Stimulated activated CD8-positive, alpha-beta memory T cell treated with anti-CD3 and anti-CD28 coated beads, Interleukin-7, amount 100 ng/mL, for 1 hour (primary cell): Measurements from ENCODE around the gene RCOR1.

Experiments used
- DNase-seq, 2 donors: peaks; one replicate each; pipeline ENCODE4 v3.0.0-alpha.2; 2020; ENCODE audit warnings: low read depth in 2 of 2

The RCOR1 gene

GRCh38 chr14:102775855-102776760 is 183.7 kb downstream of the RCOR1 start:
- no peak for DNase-seq

GRCh38 chr14:102776761-102777710 is 184.6 kb downstream of the RCOR1 start, which contains the start of gene TRAF3:
Gene TRAF3 (plus strand): TSS chr14:102777449. CDS start chr14:102870202, 92,753 bp downstream.
- peak; percentile 68 to 74 for DNase-seq

DNA sequence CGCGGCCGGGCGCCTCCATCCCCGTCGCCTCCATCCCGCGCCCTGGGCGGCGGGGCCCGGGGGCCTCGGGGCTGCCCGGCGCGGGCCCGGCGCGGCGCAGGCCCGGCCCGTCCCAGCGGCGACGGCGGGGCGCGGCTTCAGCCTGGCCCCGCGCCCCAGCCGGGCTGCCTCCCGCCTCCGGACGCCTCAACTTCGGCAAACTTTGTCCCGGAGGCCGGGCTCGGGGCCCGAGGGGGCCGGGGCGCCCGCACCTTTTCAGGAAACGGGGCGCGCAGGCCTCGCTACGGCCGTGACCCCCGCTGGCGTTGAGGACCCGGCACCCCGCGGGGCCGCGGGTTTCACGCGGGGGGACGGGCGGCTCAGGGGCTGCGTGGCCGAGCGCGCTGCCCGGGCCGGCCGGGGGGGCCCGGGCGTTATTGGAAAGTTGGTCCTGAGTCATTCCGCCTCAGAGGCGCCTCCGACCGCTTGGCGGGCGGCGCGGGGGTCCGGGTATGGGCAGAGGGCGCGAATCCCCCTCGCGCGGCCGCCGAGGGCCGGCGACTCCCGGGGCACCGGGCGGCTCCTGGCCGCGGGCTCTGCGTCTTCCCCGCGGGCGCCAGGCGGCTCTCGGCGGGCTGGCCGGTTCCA is 185.4 kb downstream of the RCOR1 start:
- DNase-seq = no peak

DNA sequence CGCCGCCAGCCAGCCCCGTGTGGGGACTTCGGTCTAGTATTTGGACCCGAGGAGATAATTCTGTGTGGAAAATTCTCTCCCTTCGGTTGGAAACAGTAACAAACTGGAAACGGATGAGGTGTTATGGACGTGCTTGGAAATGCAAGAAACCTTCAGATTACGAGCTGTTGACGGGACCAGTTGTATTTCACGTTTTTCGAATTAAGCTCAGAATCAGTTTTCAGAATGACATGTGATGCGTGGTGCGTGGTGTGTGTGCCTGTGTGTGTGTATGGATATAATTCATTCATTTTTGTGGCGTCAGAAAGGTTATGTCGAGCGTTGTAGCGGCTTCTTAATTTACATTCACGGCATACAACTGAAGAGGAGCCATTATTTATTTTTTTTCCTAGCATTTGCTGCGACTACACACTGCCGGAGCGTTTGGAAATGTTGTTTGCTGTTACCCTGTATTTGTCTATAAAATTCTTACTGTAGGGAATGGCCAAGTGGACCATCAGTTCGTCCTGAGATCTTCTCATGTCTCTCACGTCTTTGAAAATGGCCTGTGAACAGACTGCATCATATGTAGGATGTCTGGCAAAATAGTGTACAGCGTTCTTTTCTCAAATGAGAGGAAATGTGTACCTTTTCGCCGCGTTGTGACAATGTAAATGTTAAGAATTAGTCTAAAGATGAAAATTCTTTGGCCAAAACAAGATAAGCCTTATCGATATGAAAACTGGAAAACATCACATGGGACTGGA is 186.1 kb downstream of the RCOR1 start:
- no peak for DNase-seq

DNA sequence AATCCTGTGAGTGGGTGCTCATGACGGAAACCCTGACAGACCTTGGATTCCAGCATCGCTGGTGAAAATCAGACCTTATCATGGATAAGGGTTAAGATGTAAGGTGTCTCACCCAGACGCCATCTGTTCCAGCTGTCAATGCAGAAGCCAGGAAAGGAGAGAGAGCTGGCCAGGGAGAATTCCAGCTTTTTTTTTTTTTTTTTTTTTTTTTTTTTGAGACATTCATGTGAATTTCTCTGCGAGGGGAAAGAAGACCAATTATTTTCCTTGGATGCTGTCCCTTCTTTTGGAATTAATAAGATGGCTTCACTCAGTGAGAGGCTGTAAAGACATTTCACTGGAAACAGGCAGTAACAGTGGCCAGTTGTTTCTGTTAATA is 186.6 kb downstream of the RCOR1 start:
- DNase-seq = no peak

DNA sequence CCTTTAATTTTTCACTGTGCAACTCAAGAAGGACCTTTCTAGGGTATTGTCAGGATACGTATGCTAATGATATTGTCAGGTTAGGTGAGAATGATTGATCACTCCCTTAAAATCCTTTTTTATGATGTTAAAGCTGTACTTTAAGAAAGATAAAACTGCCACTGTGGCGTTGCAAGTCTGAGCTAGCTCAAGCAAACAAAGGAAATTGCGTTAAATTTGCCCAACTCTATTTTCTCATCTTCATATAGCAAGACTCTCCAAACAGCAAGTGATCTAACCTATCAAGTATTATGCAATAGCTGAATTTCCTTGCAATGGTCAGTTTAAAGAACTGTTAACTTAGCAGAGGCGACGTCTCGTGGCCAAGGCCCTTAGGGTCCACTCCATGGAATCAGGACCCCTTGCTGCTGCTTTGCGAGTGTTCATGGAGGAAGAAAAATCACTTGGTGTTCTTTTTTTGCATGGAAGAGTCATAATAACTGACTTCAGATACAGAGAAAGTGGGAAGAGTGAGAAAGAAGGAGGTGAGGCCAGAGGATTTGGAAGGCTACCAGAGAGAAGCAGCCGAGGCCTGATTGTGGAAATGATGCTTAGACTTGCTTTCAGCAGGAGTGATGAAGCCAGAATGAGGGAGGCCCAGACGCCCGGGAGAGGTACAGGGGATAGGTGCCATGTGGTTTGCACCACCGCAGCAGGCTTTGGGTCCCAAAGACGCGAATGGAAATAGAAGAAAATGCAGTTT is 187.3 kb downstream of the RCOR1 start:
- DNase-seq = no peak
